NOMO-1 (cell line): ENCODE results near the gene MEGF9.

Experiments
- DNase-seq, 2 experiments: peaks; one replicate each; lab custom pipeline; 2025; ENCODE audit not compliant: unreplicated experiment in 2 of 2; lab: John Stamatoyannopoulos, UW

Gene MEGF9

GRCh38 chr9:120628207-120628924, 85.9 kb downstream of the MEGF9 start:
- no peak for DNase-seq

- DNase-seq = no peak
Observed at GRCh38 chr9:120627073-120627472, 87.2 kb downstream of the MEGF9 start.

GRCh38 chr9:120626512-120626911, 87.8 kb downstream of the MEGF9 start:
- DNase-seq = no peak

- no peak for DNase-seq
Observed at GRCh38 chr9:120625222-120625621, 89.0 kb downstream of the MEGF9 start.

GRCh38 chr9:120622790-120623189, 91.5 kb downstream of the MEGF9 start:
- DNase-seq = no peak

- DNase-seq = no peak
Observed at GRCh38 chr9:120621941-120622340, 92.3 kb downstream of the MEGF9 start.

- peak in 1 of 2 experiments; percentile 70 for DNase-seq
Observed at GRCh38 chr9:120619751-120620655, 94.3 kb downstream of the MEGF9 start.

- peak in 1 of 2 experiments; percentile 9 for DNase-seq
Observed at GRCh38 chr9:120616966-120617935, 97.0 kb downstream of the MEGF9 start.

- DNase-seq = peak in 1 of 2 experiments; percentile 20
Observed at GRCh38 chr9:120612218-120612617, 102.1 kb downstream of the MEGF9 start.

GRCh38 chr9:120611690-120612068, 102.6 kb downstream of the MEGF9 start:
- no peak for DNase-seq

GRCh38 chr9:120610975-120611689, 103.1 kb downstream of the MEGF9 start:
- DNase-seq = peak in 1 of 2 experiments; percentile 17

- no peak for DNase-seq
Observed at GRCh38 chr9:120609636-120610035, 104.6 kb downstream of the MEGF9 start.

GRCh38 chr9:120608421-120608820, 105.8 kb downstream of the MEGF9 start:
- no peak for DNase-seq

GRCh38 chr9:120603591-120603990, 110.7 kb downstream of the MEGF9 start:
- DNase-seq = no peak

GRCh38 chr9:120603010-120603409, 111.3 kb downstream of the MEGF9 start:
- DNase-seq = no peak

GRCh38 chr9:120593955-120594277, 120.4 kb downstream of the MEGF9 start:
- DNase-seq = no peak

- no peak for DNase-seq
Observed at GRCh38 chr9:120593250-120593954, 120.9 kb downstream of the MEGF9 start.

GRCh38 chr9:120592210-120592609, 122.1 kb downstream of the MEGF9 start:
- peak; percentile 40 to 41 for DNase-seq

GRCh38 chr9:120587328-120587727, 126.9 kb downstream of the MEGF9 start:
- DNase-seq = no peak

GRCh38 chr9:120583958-120584369, 130.3 kb downstream of the MEGF9 start:
- DNase-seq = peak; percentile 82 to 94
